ENCODE results near the gene PDZRN4. TPM values are rescaled to one million over a fixed set of nuclear protein-coding genes. Genes with fewer than 3 reads are reported as not detected.

The PDZRN4 gene
- total and polyA plus RNA-seq, 2 donors: 11.5 to 26.5 TPM

DNA sequence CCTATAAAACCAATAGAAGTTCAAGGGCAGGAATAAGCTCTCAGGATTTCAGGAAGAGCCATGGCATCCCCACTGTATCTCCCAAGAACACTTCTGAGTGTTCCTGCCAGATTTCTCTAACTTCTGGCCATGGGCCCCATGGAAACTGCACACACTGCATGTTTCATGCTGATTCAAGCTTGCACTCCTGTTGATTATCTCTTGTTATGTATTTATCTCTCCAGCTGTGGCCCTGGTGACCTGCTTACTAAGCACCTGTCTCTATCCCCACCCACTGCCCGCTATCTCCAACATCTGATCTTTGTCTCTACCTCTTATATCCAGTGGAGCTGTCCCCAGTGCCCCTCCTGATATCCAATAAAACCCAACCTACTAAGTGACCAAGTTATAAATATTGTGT lies 285.3 kb downstream of the PDZRN4 start:
- Histone ChIP-seq H3K36me3 (ENCODE audit: insufficient read depth) (no peaks in the 10 kb centered on the region), H3K4me1 (ENCODE audit: insufficient read depth) (no peaks in the 10 kb centered on the region), H3K27ac (ENCODE audit: low read depth) (no peak overlapping the region), H3K4me3 (ENCODE audit: low read depth, low read length) (no peak overlapping the region)
- DNase-seq (ENCODE audit: extremely low spot score): no peak
- WGBS: 86% methylated on average over 1 of the region's 1 CpG

GRCh38 chr12:41474001-41474400 lies 285.9 kb downstream of the PDZRN4 start:
- Histone ChIP-seq H3K4me1 (ENCODE audit: insufficient read depth) (no peaks in the 10 kb centered on the region), H3K27ac (ENCODE audit: low read depth) (no peak overlapping the region), H3K4me3 (ENCODE audit: low read depth, low read length) (no peak overlapping the region), H3K36me3 (ENCODE audit: insufficient read depth) (no peaks in the 10 kb centered on the region)
- WGBS: 89% methylated on average over 1 of the region's 1 CpG
- DNase-seq (ENCODE audit: extremely low spot score): no peak

DNA sequence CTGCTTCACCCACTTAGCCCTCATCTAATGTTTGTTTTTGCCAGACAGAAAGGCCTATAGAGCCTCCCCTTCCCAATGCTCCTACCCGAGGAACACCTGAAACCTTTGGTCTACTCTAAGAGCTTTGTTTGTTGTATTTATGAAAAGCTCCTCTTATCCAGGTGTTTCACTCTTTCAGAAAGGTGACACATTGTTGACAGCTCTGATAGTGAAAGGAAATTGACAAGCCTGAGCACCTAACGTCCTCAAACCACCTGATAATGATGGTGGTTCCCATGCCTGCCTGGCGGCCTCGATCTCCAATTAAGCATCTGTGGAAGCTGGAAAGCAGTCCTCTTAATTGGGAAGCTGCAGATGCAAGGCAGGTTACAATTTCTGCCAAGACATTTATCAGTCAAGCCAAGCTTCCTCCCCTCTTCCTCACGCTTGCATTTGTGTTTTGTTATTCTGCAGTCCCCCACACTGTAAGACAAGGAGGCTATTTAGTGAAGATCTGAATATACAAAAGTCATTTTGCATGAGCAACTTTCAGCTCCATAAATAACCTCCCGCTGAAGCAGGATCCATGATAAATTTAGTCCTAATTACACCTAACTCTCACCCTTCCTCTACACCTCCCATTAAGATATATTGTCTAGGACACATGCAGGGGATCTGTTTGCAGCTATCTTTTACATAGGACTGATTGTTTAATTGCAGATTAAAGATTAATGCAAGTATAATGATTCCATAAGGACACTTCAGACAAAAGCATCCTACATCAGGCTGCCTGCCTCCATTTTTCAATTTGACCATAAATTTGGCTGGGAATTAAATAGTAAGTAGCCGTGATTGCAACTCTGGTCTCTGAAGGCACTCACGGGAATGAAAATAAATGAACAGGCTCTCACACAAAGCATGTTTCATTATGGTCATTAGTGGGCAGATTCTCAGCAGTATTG lies 288.6 kb downstream of the PDZRN4 start:
- WGBS: 80% methylated on average over 8 of the region's 8 CpGs

DNA sequence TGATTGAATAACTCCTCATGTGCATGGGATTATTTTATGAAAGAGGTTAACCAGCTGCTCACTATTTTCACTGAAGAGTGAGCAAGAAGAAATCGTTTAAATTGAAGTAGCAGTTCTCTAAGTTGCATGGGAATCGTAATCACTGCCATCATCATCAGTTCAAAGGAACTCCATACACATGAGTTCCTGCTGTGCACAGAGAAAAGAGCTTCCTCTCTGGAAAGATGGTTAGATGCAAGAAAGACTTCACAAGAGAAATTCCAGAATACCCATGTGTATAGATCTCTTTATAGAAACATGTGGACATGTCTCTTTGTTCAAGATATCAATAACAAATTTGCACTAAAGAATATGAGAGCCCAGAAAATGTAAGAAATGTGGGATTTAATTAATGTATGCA lies 291.3 kb downstream of the PDZRN4 start:
- WGBS: 74% methylated on average over 2 of the region's 2 CpGs
- Histone ChIP-seq H3K4me1 (ENCODE audit: insufficient read depth) (no peaks in the 10 kb centered on the region), H3K4me3 (ENCODE audit: low read depth, low read length) (no peak overlapping the region), H3K36me3 (ENCODE audit: insufficient read depth) (no peaks in the 10 kb centered on the region), H3K27ac (ENCODE audit: low read depth) (no peak overlapping the region)
- DNase-seq (ENCODE audit: extremely low spot score): no peak

More for the DNA sequence above, 288.6 kb downstream of the PDZRN4 start:
- Histone ChIP-seq H3K27ac (ENCODE audit: low read depth) (no peak overlapping the region), H3K36me3 (ENCODE audit: insufficient read depth) (no peaks in the 10 kb centered on the region), H3K4me1 (ENCODE audit: insufficient read depth) (no peaks in the 10 kb centered on the region), H3K4me3 (ENCODE audit: low read depth, low read length) (no peak overlapping the region)
- DNase-seq (ENCODE audit: extremely low spot score): no peak

- no peak for DNase-seq (ENCODE audit: extremely low spot score)
- Histone ChIP-seq H3K36me3 (ENCODE audit: insufficient read depth) (no peaks in the 10 kb centered on the region), H3K4me3 (ENCODE audit: low read depth, low read length) (no peak overlapping the region), H3K4me1 (ENCODE audit: insufficient read depth) (no peaks in the 10 kb centered on the region), H3K27ac (ENCODE audit: low read depth) (no peak overlapping the region)
- WGBS: 69% methylated on average over 5 of the region's 5 CpGs
These were observed 297.1 kb downstream of the PDZRN4 start for GRCh38 chr12:41485203-41485602.

DNA sequence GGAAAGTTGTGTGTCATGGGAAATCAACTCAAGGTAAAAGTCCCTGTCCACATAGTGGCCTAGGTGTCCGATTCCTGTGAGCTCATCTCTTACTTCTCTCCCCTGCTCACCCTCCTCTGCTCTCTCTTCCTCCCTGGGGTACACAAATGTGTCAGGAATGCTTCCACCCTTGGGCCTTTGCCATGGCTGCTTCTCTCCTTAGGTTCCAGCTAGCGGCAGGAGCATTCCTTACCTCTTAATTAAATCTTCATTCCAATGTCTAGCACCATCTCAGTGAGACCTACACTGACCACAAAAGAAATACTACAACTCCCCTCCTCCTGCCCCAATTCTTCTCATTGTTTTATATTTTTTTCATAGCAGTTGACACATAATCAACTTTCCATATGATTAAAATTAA lies 298.6 kb downstream of the PDZRN4 start:
- Histone ChIP-seq H3K4me1 (ENCODE audit: insufficient read depth) (no peaks in the 10 kb centered on the region), H3K4me3 (ENCODE audit: low read depth, low read length) (no peak overlapping the region), H3K27ac (ENCODE audit: low read depth) (no peak overlapping the region), H3K36me3 (ENCODE audit: insufficient read depth) (no peaks in the 10 kb centered on the region)
- 87% methylated on average over 2 of the region's 2 CpGs for WGBS
- no peak for DNase-seq (ENCODE audit: extremely low spot score)

- Histone ChIP-seq H3K4me3 (ENCODE audit: low read depth, low read length) (no peak overlapping the region), H3K27ac (ENCODE audit: low read depth) (no peak overlapping the region), H3K36me3 (ENCODE audit: insufficient read depth) (no peaks in the 10 kb centered on the region), H3K4me1 (ENCODE audit: insufficient read depth) (no peaks in the 10 kb centered on the region)
- no peak for DNase-seq (ENCODE audit: extremely low spot score)
- WGBS: 64% methylated on average over 4 of the region's 4 CpGs
These were observed 307.9 kb downstream of the PDZRN4 start for GRCh38 chr12:41496009-41496408.

GRCh38 chr12:41497409-41497808 lies 309.3 kb downstream of the PDZRN4 start:
- H3K27ac ChIP-seq (ENCODE audit: low read depth): no peak overlapping the region
- H3K4me1 ChIP-seq (ENCODE audit: insufficient read depth): no peaks in the 10 kb centered on the region
- WGBS: 78% methylated on average over 2 of the region's 2 CpGs
- H3K36me3 ChIP-seq (ENCODE audit: insufficient read depth): no peaks in the 10 kb centered on the region
- no peak for DNase-seq (ENCODE audit: extremely low spot score)
- no peak overlapping the region for H3K4me3 ChIP-seq (ENCODE audit: low read depth, low read length)

GRCh38 chr12:41504976-41505375 lies 316.9 kb downstream of the PDZRN4 start:
- H3K36me3 ChIP-seq (ENCODE audit: insufficient read depth): no peaks in the 10 kb centered on the region
- no peaks in the 10 kb centered on the region for H3K4me1 ChIP-seq (ENCODE audit: insufficient read depth)
- WGBS: 98% methylated on average over 6 of the region's 6 CpGs
- no peak overlapping the region for H3K27ac ChIP-seq (ENCODE audit: low read depth)
- H3K4me3 ChIP-seq (ENCODE audit: low read depth, low read length): no peak overlapping the region
- no peak for DNase-seq (ENCODE audit: extremely low spot score)

- no peaks in the 10 kb centered on the region for H3K36me3 ChIP-seq (ENCODE audit: insufficient read depth)
- WGBS: 81% methylated on average over 3 of the region's 3 CpGs
- DNase-seq (ENCODE audit: extremely low spot score): no peak
- no peak overlapping the region for H3K27ac ChIP-seq (ENCODE audit: low read depth)
- no peaks in the 10 kb centered on the region for H3K4me1 ChIP-seq (ENCODE audit: insufficient read depth)
- H3K4me3 ChIP-seq (ENCODE audit: low read depth, low read length): no peak overlapping the region
These were observed 319.2 kb downstream of the PDZRN4 start for GRCh38 chr12:41507286-41507685.

DNA sequence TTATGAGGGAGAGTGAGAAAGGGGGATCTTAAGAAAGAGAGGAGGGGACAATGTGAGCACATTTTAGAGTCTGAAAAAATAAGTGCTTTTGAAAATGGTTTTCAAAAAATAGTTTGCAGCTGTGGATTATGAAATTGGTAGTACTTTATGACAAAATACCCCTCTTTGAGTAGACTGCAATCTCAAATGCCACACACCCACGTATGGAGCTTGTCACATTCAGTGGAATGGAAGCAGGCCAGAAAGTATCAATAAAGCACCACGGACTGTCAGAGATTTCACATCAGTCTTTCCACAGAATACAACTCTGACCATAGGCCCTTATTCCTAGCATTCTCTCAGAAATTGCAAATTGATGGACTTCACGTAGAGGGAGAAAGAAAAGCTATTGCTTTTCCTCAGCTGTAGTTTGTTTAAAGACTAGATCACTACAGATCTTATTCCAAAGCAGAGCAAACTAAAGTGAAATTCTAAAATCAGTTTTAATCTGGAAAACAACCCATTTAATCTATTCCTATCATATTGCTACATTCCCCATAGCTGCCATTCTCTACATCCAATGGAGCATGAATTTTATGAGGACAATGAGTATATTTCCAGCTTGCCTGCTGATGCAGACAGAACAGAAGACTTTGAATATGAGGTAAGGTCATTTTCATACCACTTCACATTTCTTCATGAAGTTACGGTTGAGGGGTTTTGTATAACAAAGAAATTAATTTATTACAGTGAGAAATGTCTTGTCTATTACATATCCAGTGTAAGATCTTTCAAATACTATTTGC lies 321.3 kb downstream of the PDZRN4 start:
- DNase-seq (ENCODE audit: extremely low spot score): no peak
- Histone ChIP-seq H3K36me3 (ENCODE audit: insufficient read depth) (no peaks in the 10 kb centered on the region), H3K4me3 (ENCODE audit: low read depth, low read length) (no peak overlapping the region), H3K4me1 (ENCODE audit: insufficient read depth) (no peaks in the 10 kb centered on the region), H3K27ac (ENCODE audit: low read depth) (peak overlapping the region; percentile 1)
- 76% methylated on average over 4 of the region's 4 CpGs for WGBS

DNA sequence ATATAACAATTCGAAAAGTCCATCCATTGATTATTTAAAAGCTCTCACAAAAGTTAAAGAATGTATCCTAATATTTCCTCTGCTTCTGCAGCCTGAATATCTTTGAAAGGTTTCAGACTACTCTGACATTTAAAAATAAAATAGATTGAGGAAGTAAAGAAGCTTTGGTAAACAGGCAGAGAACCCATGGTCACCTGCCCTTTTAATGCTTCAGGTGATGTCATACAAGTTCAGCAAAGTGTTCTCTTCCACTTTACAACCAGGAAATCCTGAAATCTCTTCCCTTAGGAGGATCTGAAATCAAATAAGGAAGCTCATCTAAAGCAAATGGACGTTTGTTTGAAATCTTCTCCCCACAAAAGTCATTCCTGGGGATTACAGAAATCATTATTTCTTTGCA lies 322.4 kb downstream of the PDZRN4 start:
- 66% methylated on average over 2 of the region's 2 CpGs for WGBS
- no peak overlapping the region for H3K4me3 ChIP-seq (ENCODE audit: low read depth, low read length)
- H3K4me1 ChIP-seq (ENCODE audit: insufficient read depth): no peaks in the 10 kb centered on the region
- no peaks in the 10 kb centered on the region for H3K36me3 ChIP-seq (ENCODE audit: insufficient read depth)
- H3K27ac ChIP-seq (ENCODE audit: low read depth): no peak overlapping the region
- DNase-seq (ENCODE audit: extremely low spot score): no peak

DNA sequence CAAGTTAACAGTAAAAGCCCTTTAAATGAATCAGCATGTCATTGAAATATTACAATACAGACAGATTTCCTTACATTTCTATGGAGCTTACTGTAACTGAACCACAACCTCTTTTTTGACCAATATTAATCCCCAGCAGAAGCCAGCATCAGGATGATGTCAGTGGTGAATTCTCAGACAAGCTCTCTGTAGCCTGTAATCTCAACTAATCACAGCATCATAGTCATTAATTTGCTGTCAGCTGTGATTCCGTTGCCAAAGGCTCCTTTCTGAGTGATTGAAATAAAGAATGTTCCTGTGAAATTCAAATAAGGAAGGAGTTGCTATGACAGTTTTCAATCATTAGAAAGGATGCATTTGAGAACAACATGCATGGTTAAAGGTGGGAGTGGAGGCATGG lies 323.1 kb downstream of the PDZRN4 start:
- Histone ChIP-seq H3K36me3 (ENCODE audit: insufficient read depth) (no peaks in the 10 kb centered on the region), H3K27ac (ENCODE audit: low read depth) (no peak overlapping the region), H3K4me3 (ENCODE audit: low read depth, low read length) (no peak overlapping the region), H3K4me1 (ENCODE audit: insufficient read depth) (no peaks in the 10 kb centered on the region)
- DNase-seq (ENCODE audit: extremely low spot score): no peak
- WGBS: 56% methylated on average over 1 of the region's 1 CpG

DNA sequence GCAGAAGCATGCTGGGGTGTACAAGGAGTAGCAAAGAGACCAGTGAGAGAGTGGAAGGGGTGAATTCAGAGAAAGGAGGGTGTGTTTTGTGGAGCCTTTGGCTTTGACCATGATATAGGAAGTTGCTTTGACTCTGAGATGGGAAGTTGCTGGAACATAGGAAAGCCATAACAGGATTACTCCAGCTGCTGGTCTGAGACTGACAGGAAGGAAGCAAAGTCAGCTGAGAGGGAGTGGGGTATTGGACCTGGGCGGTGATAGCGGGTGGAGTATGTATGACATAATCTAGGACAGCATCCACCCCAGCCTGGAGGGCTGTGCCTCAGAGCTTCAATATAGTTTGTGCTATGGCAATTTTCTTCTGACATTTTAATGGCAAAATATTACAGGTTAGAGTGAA lies 324.4 kb downstream of the PDZRN4 start:
- Histone ChIP-seq H3K4me1 (ENCODE audit: insufficient read depth) (no peaks in the 10 kb centered on the region), H3K27ac (ENCODE audit: low read depth) (no peak overlapping the region), H3K36me3 (ENCODE audit: insufficient read depth) (no peaks in the 10 kb centered on the region), H3K4me3 (ENCODE audit: low read depth, low read length) (no peak overlapping the region)
- WGBS: 73% methylated on average over 2 of the region's 2 CpGs
- DNase-seq (ENCODE audit: extremely low spot score): no peak

Measured in urinary bladder (tissue), 4 donors.